NCI-H2196 (cell line): Measurements from ENCODE around the gene SPOCK1.

ENCODE experiments used
- DNase-seq: peaks from one replicate; lab custom pipeline; 2025; ENCODE audit not compliant: unreplicated experiment; lab: John Stamatoyannopoulos, UW

Gene SPOCK1

DNA sequence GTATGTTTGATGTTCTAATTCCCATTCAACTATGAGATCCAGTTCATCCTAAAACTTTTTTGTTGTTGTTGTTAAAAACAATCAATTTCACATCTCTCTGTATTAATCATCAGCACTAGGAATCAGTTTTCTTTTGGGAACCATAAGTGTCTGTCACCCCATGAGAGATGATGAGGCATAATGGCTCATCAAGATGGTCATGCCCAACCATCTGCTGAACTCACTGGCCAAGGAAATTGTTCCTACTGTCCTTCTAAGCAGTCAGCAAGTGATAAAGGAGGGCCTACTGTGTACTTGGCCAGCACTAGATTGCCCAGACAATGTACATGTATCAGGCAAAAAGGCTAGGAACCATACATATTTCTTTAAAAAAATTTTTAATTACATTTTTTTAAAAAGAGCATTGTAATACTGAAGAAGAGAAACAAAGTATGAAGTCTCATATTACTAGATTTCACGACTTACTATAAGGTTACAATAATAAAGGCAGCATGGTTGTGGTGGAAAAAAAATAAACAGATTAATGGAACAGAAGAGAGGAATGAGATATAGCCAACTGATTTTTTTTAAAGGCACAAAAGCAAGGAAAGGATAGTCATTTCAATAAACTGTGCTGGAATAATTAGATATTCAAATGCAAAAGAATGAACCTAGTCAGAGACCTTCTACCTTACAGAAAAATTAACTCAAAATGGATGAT lies 458.3 kb downstream of the SPOCK1 start:
- no peak for DNase-seq

DNA sequence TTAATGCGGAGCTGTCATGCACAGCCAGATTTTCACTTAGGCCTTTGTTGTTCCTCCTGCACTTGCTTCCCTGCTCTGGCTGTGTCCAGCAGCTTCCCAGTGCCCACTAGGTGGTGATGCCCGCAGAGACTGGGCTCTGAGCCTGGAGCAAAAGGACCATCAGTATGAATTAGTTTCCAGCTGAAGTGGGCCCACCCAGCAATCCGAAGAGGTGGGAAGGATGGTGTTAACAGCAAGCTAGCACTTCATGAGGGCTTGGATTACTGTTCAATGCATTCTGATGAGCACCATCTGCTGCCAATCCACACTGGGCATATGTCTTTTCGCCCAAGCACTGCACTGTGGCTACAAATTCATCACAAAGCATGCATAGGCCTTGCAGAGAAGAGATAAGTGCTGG lies 459.1 kb downstream of the SPOCK1 start:
- no peak for DNase-seq

DNA sequence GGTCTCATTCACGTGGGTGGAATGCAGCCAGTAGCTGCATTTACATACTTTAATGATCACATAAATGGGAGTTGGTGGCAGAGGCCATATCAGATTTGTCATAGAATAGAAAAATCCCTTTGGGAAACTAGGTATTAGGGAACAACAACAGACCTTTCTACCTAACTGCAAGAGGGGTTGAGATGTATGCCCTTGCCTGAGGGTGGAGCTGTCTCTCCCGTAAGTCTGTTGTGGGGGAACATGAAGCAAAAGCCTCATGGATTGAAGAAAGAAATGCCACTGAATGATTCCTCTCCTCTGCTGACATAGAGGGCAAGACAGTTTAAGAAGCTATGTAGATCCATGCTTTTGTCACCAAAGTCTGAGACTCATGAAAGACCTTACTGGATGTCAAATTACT lies 461.3 kb downstream of the SPOCK1 start:
- DNase-seq, result no peak

DNA sequence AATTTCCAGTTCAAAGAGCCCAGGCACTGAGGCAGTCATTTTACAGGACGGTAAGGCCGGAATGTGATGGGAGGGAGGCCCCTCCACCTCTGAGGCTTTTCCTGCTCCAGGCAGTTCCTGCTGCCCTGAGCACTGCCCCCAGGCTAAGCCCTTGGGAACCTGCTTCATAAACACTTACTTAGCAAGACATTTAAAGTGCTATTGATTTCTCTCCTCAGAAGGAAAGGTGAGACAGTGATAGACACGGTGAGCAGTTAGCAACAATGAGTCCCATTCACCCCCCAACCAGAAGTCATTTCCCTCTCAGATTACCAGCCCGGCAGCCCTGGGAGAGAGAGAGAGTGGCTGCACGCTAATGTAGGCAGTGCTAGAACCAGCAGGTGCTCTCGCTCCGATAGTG lies 462.5 kb downstream of the SPOCK1 start:
- DNase-seq, result peak; percentile 73

DNA sequence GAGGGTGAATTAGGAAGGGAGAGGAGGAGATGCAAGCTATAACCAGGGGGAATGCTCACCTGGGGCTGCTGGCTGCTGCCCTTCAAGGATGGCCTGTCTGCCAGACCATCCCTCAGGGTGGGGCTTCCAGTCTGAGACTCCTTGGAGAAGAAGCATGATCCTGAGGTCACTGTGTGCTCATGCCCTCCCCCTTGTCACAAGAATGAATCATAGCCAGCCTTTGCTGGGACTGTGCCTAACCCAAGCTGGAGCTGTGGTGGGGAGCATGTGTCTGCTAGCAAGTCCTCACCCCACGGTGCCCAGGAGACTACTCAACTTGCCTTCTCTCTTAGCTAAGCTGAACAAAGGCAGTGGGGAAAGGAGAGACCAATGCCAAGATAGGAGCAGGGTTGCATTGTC lies 463.6 kb downstream of the SPOCK1 start:
- no peak for DNase-seq

DNA sequence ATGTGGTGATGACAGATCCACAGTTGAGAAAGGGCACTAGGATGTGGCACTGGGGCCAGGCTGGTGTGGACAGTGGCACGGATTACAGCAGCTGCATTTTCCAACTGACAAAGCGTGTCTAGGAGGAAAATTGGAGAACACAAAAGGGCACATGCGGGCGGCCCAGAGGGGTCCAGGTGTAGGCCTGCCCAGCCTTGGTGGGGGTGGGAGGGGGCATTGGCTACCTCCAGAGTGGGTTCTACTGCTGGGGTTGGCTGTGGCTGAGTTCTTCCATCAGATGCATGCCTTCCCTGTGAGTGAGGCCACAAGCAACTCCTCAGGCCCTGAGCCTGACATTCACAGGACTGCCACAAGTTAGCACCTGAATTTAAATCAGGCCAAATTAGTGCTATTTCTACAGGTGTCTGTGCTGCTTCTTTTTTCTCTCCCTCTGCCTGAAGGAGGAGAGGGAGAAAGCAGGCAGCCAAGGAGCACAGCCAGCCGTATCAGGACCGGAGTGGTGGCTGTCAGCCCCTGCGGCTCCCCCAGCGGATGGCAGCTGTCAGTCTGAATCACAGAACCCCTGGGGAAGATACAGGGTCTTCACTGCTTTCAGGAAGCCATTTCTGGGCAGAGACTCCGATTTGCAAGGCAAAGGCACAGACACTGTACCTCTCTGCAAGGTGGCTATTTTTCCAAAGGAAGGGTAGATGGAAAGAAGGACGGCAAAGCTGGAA lies 464.2 kb downstream of the SPOCK1 start:
- DNase-seq, result no peak

DNA sequence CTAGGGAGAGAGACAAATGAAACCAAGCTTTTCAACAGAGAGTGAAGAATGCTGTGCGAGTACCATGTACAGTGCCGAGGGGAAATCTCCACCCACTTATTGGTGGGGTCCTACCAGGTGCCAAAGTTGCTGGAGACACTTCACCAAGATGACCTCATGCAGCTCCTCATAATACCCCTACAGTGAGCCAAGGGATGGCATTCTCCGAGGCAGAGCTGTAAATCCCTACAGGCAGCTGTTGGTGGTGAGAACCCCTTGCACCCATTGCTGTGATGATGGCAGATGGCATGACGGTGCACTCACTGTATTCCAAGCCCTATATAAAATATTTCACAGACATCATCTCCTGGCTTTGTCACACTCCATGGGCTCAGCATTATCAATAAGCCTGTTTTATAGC lies 464.9 kb downstream of the SPOCK1 start:
- DNase-seq, result no peak

GRCh38 chr5:137032929-137033328 lies 466.2 kb downstream of the SPOCK1 start:
- DNase-seq, result no peak

DNA sequence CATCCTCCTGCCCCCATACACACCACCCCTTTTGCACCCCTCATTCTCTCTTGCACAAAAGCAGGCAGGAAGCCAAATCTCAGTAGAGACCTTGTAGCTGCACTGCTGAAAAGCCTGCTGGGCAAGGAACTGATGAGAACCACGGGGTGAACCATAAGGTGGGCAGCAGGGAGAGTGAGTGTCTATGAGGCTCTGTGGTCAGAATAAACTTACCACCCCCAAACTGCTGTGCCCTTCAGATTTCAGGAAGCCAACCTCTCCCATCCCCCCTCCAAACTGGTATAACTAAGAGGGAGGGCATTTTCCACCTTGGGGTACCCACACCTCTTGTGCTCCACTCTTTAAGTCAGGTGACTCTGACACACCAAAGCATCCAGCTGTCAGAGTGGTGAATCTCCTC lies 471.4 kb downstream of the SPOCK1 start:
- no peak for DNase-seq

DNA sequence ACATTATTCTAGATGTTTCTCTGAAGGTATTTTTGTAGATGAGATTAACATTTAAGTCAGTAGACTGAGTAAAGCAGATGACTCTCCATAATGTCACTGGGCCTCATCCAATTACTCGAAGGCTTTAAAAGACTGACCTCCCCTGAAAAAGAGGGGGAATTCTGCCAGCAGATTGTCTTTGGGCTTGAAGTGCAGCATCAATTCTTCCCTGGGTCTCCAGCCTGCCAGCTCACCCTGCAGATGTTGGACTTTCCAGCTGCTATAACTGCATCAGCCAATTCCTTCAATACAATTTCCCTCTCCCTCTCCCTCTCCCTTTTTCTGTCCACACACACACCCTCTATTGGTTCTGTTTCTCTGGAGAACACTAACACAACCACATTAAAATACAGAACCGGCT lies 472.8 kb downstream of the SPOCK1 start:
- DNase-seq, result no peak

DNA sequence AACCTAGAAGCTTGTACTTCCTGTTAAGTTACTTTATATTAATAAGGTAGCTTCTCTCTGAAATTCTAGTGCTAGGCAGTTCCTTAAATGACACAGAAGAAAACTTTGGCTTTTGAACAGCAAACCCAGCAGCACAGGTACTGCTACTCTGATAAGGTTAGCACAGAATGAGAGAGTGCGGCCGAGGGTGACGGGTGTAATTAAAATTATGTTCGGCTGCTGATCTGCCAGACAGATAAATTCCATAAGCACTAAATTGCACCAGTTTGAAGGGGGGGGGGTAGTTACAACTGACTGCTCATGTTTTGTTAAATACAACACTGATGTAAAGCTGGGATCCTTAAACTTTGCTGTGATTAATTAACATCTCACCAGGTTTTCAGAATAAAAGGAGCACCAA lies 475.1 kb downstream of the SPOCK1 start:
- DNase-seq, result no peak

- no peak for DNase-seq
Observed at GRCh38 chr5:137023371-137023770, 475.8 kb downstream of the SPOCK1 start.

GRCh38 chr5:137022725-137023124 lies 476.4 kb downstream of the SPOCK1 start:
- no peak for DNase-seq

- no peak for DNase-seq
Observed at GRCh38 chr5:137022043-137022442, 477.1 kb downstream of the SPOCK1 start.

DNA sequence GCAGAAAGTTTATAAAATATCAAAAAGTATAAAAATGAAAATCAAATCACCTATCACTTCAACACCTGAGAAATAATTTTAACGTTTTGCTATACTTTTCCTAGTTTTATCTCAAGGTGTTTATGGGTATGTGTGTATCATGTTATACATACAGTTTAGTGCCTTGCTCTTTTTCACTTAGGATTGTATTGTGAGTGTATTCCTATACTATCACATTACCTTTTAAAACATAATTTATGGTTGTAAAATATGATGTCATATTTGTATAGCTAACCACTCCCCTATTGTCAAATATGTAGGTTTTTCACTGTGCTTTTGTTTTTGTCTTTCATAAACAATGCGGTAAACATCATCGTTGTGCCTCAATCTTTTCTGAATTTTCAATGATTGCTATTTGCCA lies 479.9 kb downstream of the SPOCK1 start:
- DNase-seq, result no peak

DNA sequence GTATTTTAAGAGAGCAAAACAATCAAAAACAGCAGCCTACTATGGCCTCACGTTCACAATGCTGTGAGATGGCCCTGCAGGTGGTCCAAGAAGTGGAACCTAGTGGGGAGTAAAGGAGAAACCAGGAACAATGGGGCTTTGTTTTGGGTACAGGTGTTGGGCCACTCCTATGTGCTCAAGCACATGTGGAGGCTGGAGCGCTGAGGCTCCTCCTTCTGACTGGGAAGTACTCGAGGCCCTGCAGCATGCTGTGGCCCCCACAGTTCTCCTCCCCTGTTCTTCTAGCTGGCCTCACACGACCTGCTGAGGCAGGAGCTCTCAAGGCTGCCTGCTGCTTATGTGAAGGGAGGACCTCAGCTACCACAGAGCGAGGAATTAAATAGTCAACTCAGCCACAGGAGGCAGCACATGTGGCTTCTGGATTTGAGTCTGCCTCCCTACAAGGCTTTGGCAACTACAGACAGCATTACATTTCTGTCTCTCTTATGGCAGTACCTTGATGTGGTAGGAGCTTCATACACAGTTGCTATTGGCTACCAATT lies 482.3 kb downstream of the SPOCK1 start:
- no peak for DNase-seq

- no peak for DNase-seq
Observed at GRCh38 chr5:137015540-137016116, 483.5 kb downstream of the SPOCK1 start.

DNA sequence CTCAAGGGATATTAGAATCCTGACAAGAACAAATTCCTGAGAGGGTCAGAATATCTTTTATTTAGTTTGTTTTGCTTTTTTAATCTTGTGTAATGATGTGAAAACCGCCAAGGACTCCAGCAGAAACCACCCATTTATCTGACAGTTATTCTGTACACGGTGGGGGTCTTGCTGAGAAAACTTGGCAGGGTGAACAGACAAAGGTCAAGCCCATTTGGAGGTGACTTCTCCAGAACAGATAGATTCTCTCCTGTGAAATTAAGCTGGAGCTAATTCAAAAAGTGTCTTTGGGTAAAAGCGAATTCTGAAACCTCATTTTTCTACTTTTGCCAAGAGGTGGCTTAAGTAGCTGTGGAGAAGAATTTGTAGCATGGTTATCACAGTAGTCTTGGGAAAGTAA lies 484.4 kb downstream of the SPOCK1 start:
- no peak for DNase-seq

GRCh38 chr5:137010226-137010625 lies 488.9 kb downstream of the SPOCK1 start:
- no peak for DNase-seq

- no peak for DNase-seq
Observed at GRCh38 chr5:137004279-137004678, 494.8 kb downstream of the SPOCK1 start.

DNA sequence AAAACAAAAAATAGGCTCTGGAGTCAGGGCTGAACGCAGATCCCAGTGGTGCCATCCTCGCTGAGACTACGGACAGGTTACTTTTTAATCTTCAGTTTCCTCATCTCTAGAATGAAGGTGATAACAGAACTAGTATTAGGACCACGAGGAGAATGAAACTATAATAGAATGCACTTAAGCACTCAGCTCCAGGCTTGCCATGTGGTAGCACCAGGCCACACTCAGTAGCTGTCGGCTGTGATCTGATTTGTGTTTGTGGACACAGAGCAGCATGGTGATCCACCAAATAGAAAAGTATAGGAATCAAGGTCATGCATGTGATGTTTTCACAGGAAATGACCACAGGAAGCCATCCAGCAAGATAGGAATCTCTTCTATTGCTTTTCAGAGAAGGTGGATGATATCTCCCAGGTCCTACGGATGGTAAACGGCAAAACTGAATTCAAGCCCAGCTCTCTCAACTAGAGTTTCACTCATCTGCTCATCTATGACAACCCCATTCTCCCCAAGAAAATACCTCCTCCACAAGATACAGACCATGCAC lies 498.0 kb downstream of the SPOCK1 start:
- DNase-seq, result no peak

GRCh38 chr5:136999787-137000186 lies 499.3 kb downstream of the SPOCK1 start:
- DNase-seq, result no peak
